Measurements from ENCODE around the gene TOMM70. TPM values are rescaled to one million over a fixed set of nuclear protein-coding genes. Genes with fewer than 3 reads are reported as not detected.

Gene TOMM70
- total and polyA plus RNA-seq, 2 of the 8 experiments (the other 6 are each of a cell fraction or from before 2014, with no cell fraction given) = 10.9 to 52.1 TPM

GRCh38 chr3:100360757-100361496 lies 40.0 kb downstream of the TOMM70 start:
- no peak for TF ChIP-seq CBX5 (IDR thresholded peaks at IDR 0.05; ENCODE audit: low read depth, low read length)
- Histone ChIP-seq H3K79me1 (ENCODE audit: low read depth, low read length) (no peaks in the 10 kb centered on the region), H3K4ac (replicated peaks; ENCODE audit: insufficient read length, low read depth, low read length) (no peak overlapping the region), H3K56ac (replicated peaks; ENCODE audit: insufficient read length, low read depth, low read length) (no peak overlapping the region), H3K9ac (replicated peaks in 1 of 4; ENCODE audit: extremely low read depth in 1 of 4, low read depth in 3 of 4, low read length in 3 of 4) (no peak overlapping the region), H3K36me3 (ENCODE audit: control insufficient read depth in 2 of 4, insufficient read depth in 4 of 4, low read length in 3 of 4) (peaks cover 0 to 31% (median 16%) of the 10 kb centered on the region in 4 experiments; a peak in 4 of 8 replicates), H2BK15ac (ENCODE audit: low read length) (no peak overlapping the region), H2BK120ac (replicated peaks; ENCODE audit: low read depth, low read length) (no peak overlapping the region), H3K4me2 (ENCODE audit: insufficient read depth in 1 of 2, low read depth in 2 of 2, low read length in 2 of 2) (no peak overlapping the region), H3K4me3 (ENCODE audit: extremely low read depth in 1 of 4, insufficient read depth in 2 of 4, low read depth in 3 of 4, low read length in 4 of 4) (no peak overlapping the region), H3K14ac (ENCODE audit: insufficient read length) (no peak overlapping the region), H2BK5ac (ENCODE audit: low read depth, low read length) (no peak overlapping the region), H3K23me2 (ENCODE audit: low read depth, low read length) (no peaks in the 10 kb centered on the region), H3K27ac (ENCODE audit: low read depth, low read length) (no peak overlapping the region), H2BK20ac (ENCODE audit: low read length) (no peak overlapping the region), H4K8ac (ENCODE audit: extremely low read depth, insufficient read depth, low read length) (no peak overlapping the region), H3K18ac (ENCODE audit: extremely low read depth, low read length) (no peak overlapping the region), H4K20me1 (replicated peaks in 1 of 2; ENCODE audit: control insufficient read depth in 1 of 2, insufficient read depth in 2 of 2, low read length in 2 of 2) (no peaks in the 10 kb centered on the region), H2BK12ac (ENCODE audit: low read depth, low read length) (no peak overlapping the region), H3K79me2 (ENCODE audit: control insufficient read depth in 1 of 2, insufficient read depth in 2 of 2, low read length in 2 of 2) (no peaks in the 10 kb centered on the region), H3K23ac (ENCODE audit: insufficient read length) (no peak overlapping the region), H2AK5ac (ENCODE audit: low read depth, low read length) (no peak overlapping the region), H4K91ac (replicated peaks; ENCODE audit: insufficient read length, low read length) (no peak overlapping the region), H3K9me3 (ENCODE audit: insufficient read depth in 2 of 2, low read depth in 1 of 2, low read length in 1 of 2) (no peaks in the 10 kb centered on the region; a peak in 1 of 4 replicates), H4K5ac (ENCODE audit: insufficient read length, low read depth, low read length) (no peak overlapping the region), H2AFZ (ENCODE audit: low read length) (no peak overlapping the region), H3K27me3 (replicated peaks in 1 of 4; ENCODE audit: control insufficient read depth in 3 of 4, extremely low read depth in 1 of 4, insufficient read depth in 3 of 4, low read length in 3 of 4) (no peaks in the 10 kb centered on the region), H3K4me1 (replicated peaks in 1 of 4; ENCODE audit: control insufficient read depth in 3 of 4, insufficient read depth in 4 of 4, low read length in 3 of 4) (no peaks in the 10 kb centered on the region)
- POLR2A ChIA-PET (ENCODE audit: partially characterized antibody) = interaction anchor here (0.8 to 2.2 kb wide), 6 partner anchors 9 to 41 kb away, joined by 3 to 8 read pairs (median 4); partner anchors contain the start of genes LNP1 and TOMM70
- CTCF ChIA-PET (ENCODE audit: partially characterized antibody) = interaction anchor here (0.9 to 1.9 kb wide), 3 partner anchors 21 to 230 kb away, joined by 3 to 5 read pairs (median 3); no protein-coding TSS in a partner anchor
- FAIRE-seq (no peak), DNase-seq (ENCODE audit: low read depth in 1 of 2, low spot score in 2 of 2) (no peak)
- WGBS, 2 experiments (ENCODE audit: extremely low coverage in 1 of 2, insufficient coverage in 1 of 2, insufficient read length in 1 of 2, insufficient replicate concordance in 2 of 2, low coverage in 1 of 2, low lambda C conversion rate in 2 of 2, missing lambda C conversion rate in 1 of 2) = 95% methylated on average over 4 of the region's 4 CpGs; no CpG with 5 or more reads in 1 of the 2 experiments

All from H1 (cell line).